GM12872 (cell line): Measurements from ENCODE around the gene HLCS.

Experiments used
- TF ChIP-seq, protein P1 (sequence below): IDR thresholded peaks from 3 replicates; pipeline ENCODE4 v1.5.1; 2011; ENCODE audit warnings: low read depth, mild to moderate bottlenecking, low read length, moderate library complexity; ENCODE audit not compliant: insufficient read depth

The HLCS gene

GRCh38 chr21:36959020-36959835 is 7.2 kb downstream of the HLCS start:
- TF ChIP-seq, protein P1, sequence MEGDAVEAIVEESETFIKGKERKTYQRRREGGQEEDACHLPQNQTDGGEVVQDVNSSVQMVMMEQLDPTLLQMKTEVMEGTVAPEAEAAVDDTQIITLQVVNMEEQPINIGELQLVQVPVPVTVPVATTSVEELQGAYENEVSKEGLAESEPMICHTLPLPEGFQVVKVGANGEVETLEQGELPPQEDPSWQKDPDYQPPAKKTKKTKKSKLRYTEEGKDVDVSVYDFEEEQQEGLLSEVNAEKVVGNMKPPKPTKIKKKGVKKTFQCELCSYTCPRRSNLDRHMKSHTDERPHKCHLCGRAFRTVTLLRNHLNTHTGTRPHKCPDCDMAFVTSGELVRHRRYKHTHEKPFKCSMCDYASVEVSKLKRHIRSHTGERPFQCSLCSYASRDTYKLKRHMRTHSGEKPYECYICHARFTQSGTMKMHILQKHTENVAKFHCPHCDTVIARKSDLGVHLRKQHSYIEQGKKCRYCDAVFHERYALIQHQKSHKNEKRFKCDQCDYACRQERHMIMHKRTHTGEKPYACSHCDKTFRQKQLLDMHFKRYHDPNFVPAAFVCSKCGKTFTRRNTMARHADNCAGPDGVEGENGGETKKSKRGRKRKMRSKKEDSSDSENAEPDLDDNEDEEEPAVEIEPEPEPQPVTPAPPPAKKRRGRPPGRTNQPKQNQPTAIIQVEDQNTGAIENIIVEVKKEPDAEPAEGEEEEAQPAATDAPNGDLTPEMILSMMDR, result no peak

DNA sequence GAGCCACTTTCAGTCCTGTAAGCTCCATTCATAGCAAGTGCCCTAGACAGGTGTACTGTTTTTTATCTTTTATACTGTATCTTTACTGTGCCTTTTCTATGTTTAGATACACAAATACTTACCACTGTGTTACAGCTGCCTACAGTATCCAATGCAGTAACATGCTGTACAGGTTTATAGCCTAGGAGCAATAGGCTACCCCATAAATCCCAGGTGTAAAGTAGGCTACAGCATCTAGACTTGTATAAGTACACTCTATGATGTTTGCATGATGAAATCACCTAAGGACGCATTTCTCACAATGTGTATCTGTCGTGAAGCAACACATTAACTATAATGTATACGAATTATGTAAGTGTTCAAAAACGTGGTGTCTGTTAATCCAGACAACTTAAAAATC is 10.7 kb downstream of the HLCS start:
- TF ChIP-seq, protein P1, result no peak

- TF ChIP-seq, protein P1, result no peak
Observed at GRCh38 chr21:36949171-36950141, 17.0 kb downstream of the HLCS start.

DNA sequence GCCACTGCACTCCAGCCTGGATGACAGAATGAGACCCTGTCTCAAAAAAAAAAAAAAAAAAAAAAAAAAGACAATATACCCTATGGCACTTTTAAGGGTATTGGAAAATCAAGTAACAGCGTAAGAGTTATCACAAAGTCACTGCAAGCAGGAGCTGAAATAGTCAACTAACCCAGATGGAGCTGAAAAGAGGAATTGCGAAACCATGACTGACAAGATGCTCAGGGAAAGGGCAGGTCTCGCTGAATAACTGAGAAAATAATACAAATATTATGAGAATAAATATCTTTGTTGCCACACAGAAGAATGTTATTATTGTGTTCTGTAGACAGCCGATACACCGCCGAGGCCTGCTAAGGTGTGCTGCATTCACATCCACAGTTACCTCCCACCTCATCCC is 17.8 kb downstream of the HLCS start:
- TF ChIP-seq, protein P1, result no peak

GRCh38 chr21:36946949-36947356 is 19.5 kb downstream of the HLCS start:
- TF ChIP-seq, protein P1, result no peak

GRCh38 chr21:36945496-36946138 is 20.9 kb downstream of the HLCS start:
- TF ChIP-seq, protein P1, result no peak
